Gastroesophageal sphincter (tissue), 4 donors: ENCODE data around the gene PLCG1. TPM values are rescaled to one million over a fixed set of nuclear protein-coding genes. Genes with fewer than 3 reads are reported as not detected.

Experiments used
- ATAC-seq: fragments of 150-250 bp; one replicate; pipeline ENCODE4 v1.9.1; 2016; ENCODE audit warnings: mild to moderate bottlenecking, moderate library complexity
- H3K27ac ChIP-seq, 4 donors: fragments of 200-600 bp; sonication (generic) in 3 of 4; 1 replicate in 3 of 4; 2 replicates in 1 of 4; pipeline ENCODE4 v1.5.1; 2016 to 2019
- H3K27me3 ChIP-seq: fragments of 200-600 bp; sonication (generic); one replicate; pipeline ENCODE4 v1.5.1; 2019
- H3K36me3 ChIP-seq, 2 donors: fragments of 200-600 bp; sonication (generic); one replicate each; pipeline ENCODE4 v1.5.1; 2019; ENCODE audit warnings: control low read depth in 1 of 2
- H3K4me1 ChIP-seq, 3 donors: fragments of 200-600 bp; sonication (generic); 1 replicate in 2 of 3; 2 replicates in 1 of 3; pipeline ENCODE4 v1.5.1; 2016 to 2019; ENCODE audit warnings: control low read depth in 2 of 3
- H3K4me3 ChIP-seq, 2 donors: fragments of 200-600 bp; sonication (generic); one replicate each; pipeline ENCODE4 v1.5.1; 2019; ENCODE audit warnings: mild to moderate bottlenecking in 1 of 2, moderate library complexity in 1 of 2
- H3K9me3 ChIP-seq, 3 donors: fragments of 200-600 bp; sonication (generic); one replicate each; pipeline ENCODE4 v1.5.1; 2017 to 2019; ENCODE audit warnings: control low read depth in 2 of 3
- CTCF ChIP-seq, 4 experiments: fragments of 200-600 bp in 2 of 4; fragments of 450-650 bp in 2 of 4; sonication (generic) in 1 of 4; IDR thresholded peaks; one replicate each; pipeline ENCODE4 v1.5.1; 2017 to 2019; ENCODE audit warnings: antibody characterized with exemption in 4 of 4, mild to moderate bottlenecking in 2 of 4, moderate library complexity in 2 of 4
- EP300 ChIP-seq: sonication (generic); formaldehyde crosslinking; IDR thresholded peaks from one replicate; pipeline ENCODE4 v1.6.1; 2017; ENCODE audit warnings: antibody characterized with exemption, mild to moderate bottlenecking
- POLR2A ChIP-seq, 2 donors: fragments of 450-650 bp; IDR thresholded peaks; one replicate each; pipeline ENCODE4 v1.6.1; 2017; ENCODE audit warnings: antibody characterized with exemption in 2 of 2, mild to moderate bottlenecking in 2 of 2, moderate library complexity in 1 of 2
- POLR2AphosphoS5 ChIP-seq: sonication (generic); formaldehyde crosslinking; IDR thresholded peaks from one replicate; pipeline ENCODE4 v1.6.1; 2017; ENCODE audit warnings: antibody characterized with exemption
- WGBS, 2 donors: methylation state at CpG; one replicate each; pipeline ENCODE4 v1.1.5; 2018; ENCODE audit warnings: low coverage in 1 of 2; 5-methylcytosine and 5-hydroxymethylcytosine counted together
- total RNA-seq, 4 donors: library from RNA; depleted of rRNA; stranded (reverse); fragments of >200 nt; gene quantifications; one replicate each; pipeline ENCODE4 v1.1.0, GENCODE V29; 2016

The PLCG1 gene
- total RNA-seq, 4 donors from 2014 or later: 42.3 to 173 (median 94.7) TPM

- H3K27ac ChIP-seq: peak overlapping the region; percentile 76 to 97 (median 83)
- no peaks in the 10 kb centered on the region for H3K9me3 ChIP-seq
- H3K4me1 ChIP-seq: peaks cover 21 to 83% (median 30%) of the 10 kb centered on the region in 3 donors
- no peaks in the 10 kb centered on the region for H3K36me3 ChIP-seq
- 85 to 100% methylated on average over 2 to 5 of the region's 5 CpGs for WGBS, 2 donors
- TF ChIP-seq CTCF (IDR thresholded peaks at IDR 0.05) (no peak), EP300 (no peak), POLR2AphosphoS5 (no peak), POLR2A (IDR thresholded peaks at IDR 0.05) (no peak)
- no peak for ATAC-seq
- no peaks in the 10 kb centered on the region for H3K27me3 ChIP-seq
- H3K4me3 ChIP-seq: no peak overlapping the region
Observed at GRCh38 chr20:41221614-41222218, 84.4 kb downstream of the PLCG1 start.

- H3K27ac ChIP-seq: peak overlapping the region; percentile 76 to 97 (median 83)
- H3K36me3 ChIP-seq: no peaks in the 10 kb centered on the region
- ATAC-seq: peak; percentile 10
- WGBS, 2 donors: 50 to 65% methylated on average over 1 of the region's 1 CpG
- no peaks in the 10 kb centered on the region for H3K27me3 ChIP-seq
- H3K9me3 ChIP-seq: no peaks in the 10 kb centered on the region
- no peak overlapping the region for H3K4me3 ChIP-seq
- TF ChIP-seq EP300 (no peak), POLR2A (IDR thresholded peaks at IDR 0.05) (no peak), POLR2AphosphoS5 (peak; percentile 5), CTCF (IDR thresholded peaks at IDR 0.05) (no peak)
- H3K4me1 ChIP-seq: peaks cover 21 to 82% (median 30%) of the 10 kb centered on the region in 3 donors
Observed at GRCh38 chr20:41222296-41222695, 85.0 kb downstream of the PLCG1 start.

- peaks cover 21 to 78% (median 30%) of the 10 kb centered on the region in 3 donors for H3K4me1 ChIP-seq
- TF ChIP-seq CTCF (IDR thresholded peaks at IDR 0.05): no peak
- H3K9me3 ChIP-seq: no peaks in the 10 kb centered on the region
- no peaks in the 10 kb centered on the region for H3K36me3 ChIP-seq
- H3K4me3 ChIP-seq: no peak overlapping the region
- peak; percentile 75 for ATAC-seq
- H3K27ac ChIP-seq: peak overlapping the region; percentile 76 to 97 (median 83)
- no peaks in the 10 kb centered on the region for H3K27me3 ChIP-seq
Observed at GRCh38 chr20:41222703-41223102, 85.4 kb downstream of the PLCG1 start.

- H3K4me3 ChIP-seq: no peak overlapping the region
- no peaks in the 10 kb centered on the region for H3K36me3 ChIP-seq
- H3K27me3 ChIP-seq: no peaks in the 10 kb centered on the region
- peak; percentile 60 for ATAC-seq
- TF ChIP-seq EP300: no peak
- TF ChIP-seq POLR2AphosphoS5: peak; percentile 4
- TF ChIP-seq POLR2A (IDR thresholded peaks at IDR 0.05): no peak
- no peaks in the 10 kb centered on the region for H3K9me3 ChIP-seq
- H3K4me1 ChIP-seq: peaks cover 21 to 78% (median 30%) of the 10 kb centered on the region in 3 donors
- peak overlapping the region; percentile 67 to 97 (median 83) for H3K27ac ChIP-seq
Observed at GRCh38 chr20:41223112-41223511, 85.8 kb downstream of the PLCG1 start.

- Histone ChIP-seq H3K27ac (no peak overlapping the region), H3K36me3 (no peaks in the 10 kb centered on the region), H3K9me3 (no peaks in the 10 kb centered on the region), H3K4me1 (peaks cover 21 to 79% (median 35%) of the 10 kb centered on the region in 3 donors), H3K27me3 (no peaks in the 10 kb centered on the region), H3K4me3 (no peak overlapping the region)
- 100% methylated on average over 1 of the region's 1 CpG for WGBS, 2 donors
- TF ChIP-seq CTCF (IDR thresholded peaks at IDR 0.05): no peak
- TF ChIP-seq POLR2AphosphoS5: no peak
- no peak for TF ChIP-seq POLR2A (IDR thresholded peaks at IDR 0.05)
- no peak for TF ChIP-seq EP300
- no peak for ATAC-seq
Observed at GRCh38 chr20:41224281-41224680, 86.9 kb downstream of the PLCG1 start.
